GM12878 (cell line): ENCODE measurements around the gene KLHL25. TPM values are rescaled to one million over a fixed set of nuclear protein-coding genes. Genes with fewer than 3 reads are reported as not detected.

Source experiments
- ATAC-seq: fragments of 200-7000 bp; cut with Tn5 transposase; 3 replicates; pipeline ENCODE4 v1.9.1; 2020; ENCODE audit warnings: mild to moderate bottlenecking, moderate library complexity
- BruUV-seq: library from RNA; stranded (reverse); fragments of 400-500 nt; replicated peaks from 2 replicates; lab custom pipeline; 2021; lab: Mats Ljungman, UMichigan
- CTCF ChIA-PET: fragments of 300-600 bp; sonication (Branson Sonifier 250); formaldehyde crosslinking; extraction: SDS; loops from one replicate; lab custom pipeline; 2021; ENCODE audit warnings: inconsistent platforms; lab: Yijun Ruan, JAX
- POLR2A ChIA-PET: fragments of 350-600 bp; formaldehyde crosslinking; extraction: SDS; loops from one replicate; lab custom pipeline; 2021; ENCODE audit warnings: inconsistent platforms; lab: Charles Lee
- RAD21 ChIA-PET: fragments of 300-600 bp; sonication (Branson Sonifier 250); formaldehyde crosslinking; loops from one replicate; lab custom pipeline; 2023; ENCODE audit warnings: antibody characterized with exemption; ENCODE audit not compliant: unreplicated experiment; lab: Charles Lee
- SMC1A ChIA-PET: fragments of 300-600 bp; sonication (Branson Sonifier 250); formaldehyde crosslinking; loops from one replicate; lab custom pipeline; 2023; ENCODE audit not compliant: unreplicated experiment, uncharacterized antibody; lab: Charles Lee
- DNase-seq: peaks from one replicate; pipeline ENCODE4 v3.0.0-alpha.2; 2011; ENCODE audit warnings: low read depth, low spot score
- FAIRE-seq: peaks from 3 replicates; lab custom pipeline; 2011; peaks lifted over from hg19 to GRCh38; lab: Jason Lieb, UNC
- H2AFZ ChIP-seq: 2 replicates; pipeline ENCODE4 v1.6.0; 2011; ENCODE audit warnings: low read depth, low read length, control low read depth; ENCODE audit not compliant: control insufficient read depth
- H3K27ac ChIP-seq: 2 replicates; pipeline ENCODE4 v1.5.1; 2011; ENCODE audit warnings: control low read depth; ENCODE audit not compliant: control insufficient read depth, insufficient read depth
- H3K27me3 ChIP-seq, 2 experiments: replicated peaks in 1 of 2; 2 replicates each; pipeline versions ENCODE4 v1.6.0 to v1.6.1; 2011; ENCODE audit warnings: low read length in 1 of 2; ENCODE audit not compliant: control insufficient read depth in 2 of 2, insufficient read depth in 2 of 2
- H3K36me3 ChIP-seq, 2 experiments: 2 replicates each; pipeline ENCODE4 v1.5.1; 2011; ENCODE audit warnings: low read length in 1 of 2; ENCODE audit not compliant: control insufficient read depth in 2 of 2, insufficient read depth in 2 of 2
- H3K4me1 ChIP-seq: 2 replicates; pipeline ENCODE4 v1.6.1; 2011; ENCODE audit warnings: mild to moderate bottlenecking, low read length, moderate library complexity, mixed read lengths; ENCODE audit not compliant: control insufficient read depth, insufficient read depth
- H3K4me2 ChIP-seq: 2 replicates; pipeline ENCODE4 v1.6.0; 2011; ENCODE audit warnings: control low read depth; ENCODE audit not compliant: control insufficient read depth, insufficient read depth
- H3K4me3 ChIP-seq: fragments of 200-600 bp; sonication (generic); 2 replicates; pipeline ENCODE4 v1.5.1; 2016
- H3K79me2 ChIP-seq: 2 replicates; pipeline ENCODE4 v1.6.0; 2011; ENCODE audit warnings: low read length; ENCODE audit not compliant: control insufficient read depth, insufficient read depth
- H3K9ac ChIP-seq: 2 replicates; pipeline ENCODE4 v1.8.0; 2011; ENCODE audit warnings: low read length, control low read depth, mixed read lengths; ENCODE audit not compliant: control insufficient read depth, insufficient read depth
- H3K9me3 ChIP-seq: replicated peaks from 3 replicates; pipeline ENCODE4 v1.5.1; 2011; ENCODE audit warnings: mild to moderate bottlenecking, low read length; ENCODE audit not compliant: control insufficient read depth, insufficient read depth
- H4K20me1 ChIP-seq: 2 replicates; pipeline ENCODE4 v1.6.0; 2011; ENCODE audit not compliant: control insufficient read depth, insufficient read depth
- ETV6 ChIP-seq, 2 experiments: fragments of 450-650 bp in 1 of 2; IDR thresholded peaks in 1 of 2; conservative IDR thresholded peaks in 1 of 2; 2 replicates each; pipeline ENCODE4 v1.6.1; 2014; ENCODE audit warnings: antibody characterized with exemption in 1 of 2, borderline replicate concordance in 1 of 2, low read depth in 1 of 2, mild to moderate bottlenecking in 1 of 2, moderate library complexity in 1 of 2
- NFIC ChIP-seq: IDR thresholded peaks from 2 replicates; pipeline ENCODE4 v1.6.1; 2012; ENCODE audit warnings: low read depth, mild to moderate bottlenecking, inconsistent platforms, low read length, moderate library complexity
- POLR2AphosphoS5 ChIP-seq: IDR thresholded peaks from 2 replicates; pipeline ENCODE4 v1.6.1; 2011; ENCODE audit warnings: mild to moderate bottlenecking, low read length, inconsistent platforms
- RAD21 ChIP-seq: IDR thresholded peaks from 2 replicates; pipeline ENCODE4 v1.6.1; 2011; ENCODE audit warnings: mild to moderate bottlenecking, low read depth, low read length, moderate library complexity; ENCODE audit not compliant: insufficient read depth
- WGBS: methylation state at CpG from one replicate; pipeline ENCODE4 v1.1.6; 2016; ENCODE audit warnings: low lambda C conversion rate; ENCODE audit not compliant: insufficient replicate concordance, insufficient coverage; ENCODE audit errors: missing lambda C conversion rate; 5-methylcytosine and 5-hydroxymethylcytosine counted together
- in situ Hi-C: fragments of 300-500 bp; cut with MboI; formaldehyde crosslinking; loops from 9 replicates; pipeline ENCODE4 v1.14.3; 2018; ENCODE audit warnings: mixed read lengths
- intact Hi-C: fragments of 100-400 bp; cut with micrococcal nuclease; formaldehyde crosslinking; loops from one replicate; pipeline ENCODE4 v1.14.2; 2022; ENCODE audit not compliant: unreplicated experiment
- polyA plus RNA-seq, 11 experiments: library from polyadenylated mRNA; depleted of rRNA in 4 of 11; unstranded in 6 of 11; stranded (reverse) in 5 of 11; fragments of >200 nt; fragmentation: Nextera tagmentation in 4 of 11; fragmentation: Illumina TruSeq in 1 of 11; extraction: Ambion mirVana in 4 of 11; extraction: Trizol in 1 of 11; gene quantifications; 1 replicate in 1 of 11; 2 replicates in 10 of 11; pipeline versions ENCODE4 v1.2.1 to v1.2.3, GENCODE V29; 2011 to 2016; ENCODE audit warnings: inconsistent platforms in 2 of 11, missing spikeins in 2 of 11, low read depth in 1 of 11
- total RNA-seq, 4 experiments: library from RNA; depleted of rRNA in 3 of 4; stranded (reverse); fragments of >200 nt in 3 of 4; fragmentation: Illumina TruSeq in 1 of 4; extraction: Trizol in 1 of 4; gene quantifications; 2 replicates each; pipeline versions ENCODE4 v1.2.1 to v1.2.3, GENCODE V29; 2013 to 2021
- TF ChIP-seq, protein P1 (sequence below): fragments of 450-650 bp; IDR thresholded peaks from 2 replicates; pipeline ENCODE4 v1.6.1; 2017; ENCODE audit warnings: low read depth, mild to moderate bottlenecking, moderate library complexity
- TF ChIP-seq, protein P2 (sequence below): fragments of 450-650 bp; IDR thresholded peaks from 2 replicates; pipeline ENCODE4 v1.6.1; 2018; ENCODE audit warnings: borderline replicate concordance, mild to moderate bottlenecking; ENCODE audit not compliant: partially characterized antibody
- TF ChIP-seq, protein P3 (sequence below): fragments of 450-650 bp; IDR thresholded peaks from 2 replicates; pipeline ENCODE4 v1.6.1; 2017; ENCODE audit warnings: mild to moderate bottlenecking, moderate library complexity
- TF ChIP-seq, protein P4 (sequence below): fragments of 150-350 bp; IDR thresholded peaks from 2 replicates; pipeline ENCODE4 v1.6.1; 2014; ENCODE audit warnings: mild to moderate bottlenecking, low read depth, low read length

The KLHL25 gene
- total and polyA plus RNA-seq, 10 of the 15 experiments (the other 5 are each of a cell fraction or from before 2014, with no cell fraction given) = 0.04 to 3.0 (median 2.1) TPM; not detected in 1

DNA sequence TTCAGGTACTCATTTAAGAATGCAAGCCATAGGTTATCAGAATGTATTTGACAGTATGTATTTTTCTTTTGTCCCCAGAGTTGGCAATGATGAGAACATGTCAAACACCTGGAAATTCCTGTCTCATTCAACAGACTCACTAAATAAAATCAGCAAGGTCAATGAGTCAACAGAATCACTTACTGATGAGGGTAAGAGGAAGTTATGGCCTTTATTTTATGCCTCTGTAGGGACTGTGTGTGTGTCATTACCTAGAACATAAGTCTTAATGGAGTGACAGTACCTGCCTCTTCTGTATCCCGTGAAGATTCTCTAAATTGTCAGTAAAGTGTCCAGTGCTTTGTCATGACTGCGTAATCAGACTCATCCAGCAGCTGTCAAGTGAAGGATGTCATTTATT is 77.5 kb downstream of the KLHL25 start (continued):
- TF ChIP-seq, protein P1, sequence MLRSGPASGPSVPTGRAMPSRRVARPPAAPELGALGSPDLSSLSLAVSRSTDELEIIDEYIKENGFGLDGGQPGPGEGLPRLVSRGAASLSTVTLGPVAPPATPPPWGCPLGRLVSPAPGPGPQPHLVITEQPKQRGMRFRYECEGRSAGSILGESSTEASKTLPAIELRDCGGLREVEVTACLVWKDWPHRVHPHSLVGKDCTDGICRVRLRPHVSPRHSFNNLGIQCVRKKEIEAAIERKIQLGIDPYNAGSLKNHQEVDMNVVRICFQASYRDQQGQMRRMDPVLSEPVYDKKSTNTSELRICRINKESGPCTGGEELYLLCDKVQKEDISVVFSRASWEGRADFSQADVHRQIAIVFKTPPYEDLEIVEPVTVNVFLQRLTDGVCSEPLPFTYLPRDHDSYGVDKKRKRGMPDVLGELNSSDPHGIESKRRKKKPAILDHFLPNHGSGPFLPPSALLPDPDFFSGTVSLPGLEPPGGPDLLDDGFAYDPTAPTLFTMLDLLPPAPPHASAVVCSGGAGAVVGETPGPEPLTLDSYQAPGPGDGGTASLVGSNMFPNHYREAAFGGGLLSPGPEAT = no peak

DNA sequence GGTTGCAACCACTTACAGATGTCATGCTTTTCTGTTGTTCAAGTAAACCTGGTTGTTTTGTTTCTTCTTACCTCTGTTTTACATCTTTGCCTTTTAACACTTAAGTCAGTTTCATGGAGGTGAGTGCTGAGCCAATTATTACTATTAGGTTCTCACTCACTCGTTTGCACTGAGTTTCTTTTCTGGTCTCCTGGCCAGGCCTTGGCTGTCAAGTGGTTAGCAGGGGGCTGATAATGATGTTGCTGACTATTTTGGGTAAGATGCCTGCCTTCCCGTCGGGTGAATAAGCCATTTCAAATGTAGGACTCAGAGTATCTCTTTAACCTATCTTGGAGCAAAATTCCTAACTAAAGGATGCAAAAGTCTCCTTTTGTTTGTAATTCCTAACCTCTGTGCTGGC is 78.5 kb downstream of the KLHL25 start:
- peak overlapping the region; percentile 82 for H3K27ac ChIP-seq
- DNase-seq (no peak), FAIRE-seq (no peak), ATAC-seq (peak; percentile 33)
- no peak overlapping the region for H2AFZ ChIP-seq
- no peaks in the 10 kb centered on the region for H3K27me3 ChIP-seq
- in situ Hi-C loops = no loop called here
- peak overlapping the region; percentile 3; the same call in 1 of the 2 replicates for H3K4me2 ChIP-seq
- 2% methylated on average over 3 of the region's 3 CpGs for WGBS
- intact Hi-C loops = no loop called here
- H3K79me2 ChIP-seq = peaks cover 19% of the 10 kb centered on the region
- H3K9me3 ChIP-seq = no peaks in the 10 kb centered on the region
- SMC1A ChIA-PET = no interaction called here
- no TSS peak for BruUV-seq
- CTCF ChIA-PET = no interaction called here
- peaks cover 18 to 43% of the 10 kb centered on the region in 2 experiments for H3K36me3 ChIP-seq
- H4K20me1 ChIP-seq = no peaks in the 10 kb centered on the region
- RAD21 ChIA-PET = no interaction called here
- peaks cover 50% of the 10 kb centered on the region for H3K4me1 ChIP-seq
- POLR2A ChIA-PET = no interaction called here
- H3K4me3 ChIP-seq = no peak overlapping the region
- no peak overlapping the region for H3K9ac ChIP-seq
- no peak for TF ChIP-seq RAD21
- TF ChIP-seq NFIC = no peak
- TF ChIP-seq, protein P2, sequence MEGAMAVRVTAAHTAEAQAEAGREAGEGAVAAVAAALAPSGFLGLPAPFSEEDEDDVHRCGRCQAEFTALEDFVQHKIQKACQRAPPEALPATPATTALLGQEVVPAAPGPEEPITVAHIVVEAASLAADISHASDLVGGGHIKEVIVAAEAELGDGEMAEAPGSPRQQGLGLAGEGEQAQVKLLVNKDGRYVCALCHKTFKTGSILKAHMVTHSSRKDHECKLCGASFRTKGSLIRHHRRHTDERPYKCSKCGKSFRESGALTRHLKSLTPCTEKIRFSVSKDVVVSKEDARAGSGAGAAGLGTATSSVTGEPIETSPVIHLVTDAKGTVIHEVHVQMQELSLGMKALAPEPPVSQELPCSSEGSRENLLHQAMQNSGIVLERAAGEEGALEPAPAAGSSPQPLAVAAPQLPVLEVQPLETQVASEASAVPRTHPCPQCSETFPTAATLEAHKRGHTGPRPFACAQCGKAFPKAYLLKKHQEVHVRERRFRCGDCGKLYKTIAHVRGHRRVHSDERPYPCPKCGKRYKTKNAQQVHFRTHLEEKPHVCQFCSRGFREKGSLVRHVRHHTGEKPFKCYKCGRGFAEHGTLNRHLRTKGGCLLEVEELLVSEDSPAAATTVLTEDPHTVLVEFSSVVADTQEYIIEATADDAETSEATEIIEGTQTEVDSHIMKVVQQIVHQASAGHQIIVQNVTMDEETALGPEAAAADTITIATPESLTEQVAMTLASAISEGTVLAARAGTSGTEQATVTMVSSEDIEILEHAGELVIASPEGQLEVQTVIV = no peak
- TF ChIP-seq, protein P3, sequence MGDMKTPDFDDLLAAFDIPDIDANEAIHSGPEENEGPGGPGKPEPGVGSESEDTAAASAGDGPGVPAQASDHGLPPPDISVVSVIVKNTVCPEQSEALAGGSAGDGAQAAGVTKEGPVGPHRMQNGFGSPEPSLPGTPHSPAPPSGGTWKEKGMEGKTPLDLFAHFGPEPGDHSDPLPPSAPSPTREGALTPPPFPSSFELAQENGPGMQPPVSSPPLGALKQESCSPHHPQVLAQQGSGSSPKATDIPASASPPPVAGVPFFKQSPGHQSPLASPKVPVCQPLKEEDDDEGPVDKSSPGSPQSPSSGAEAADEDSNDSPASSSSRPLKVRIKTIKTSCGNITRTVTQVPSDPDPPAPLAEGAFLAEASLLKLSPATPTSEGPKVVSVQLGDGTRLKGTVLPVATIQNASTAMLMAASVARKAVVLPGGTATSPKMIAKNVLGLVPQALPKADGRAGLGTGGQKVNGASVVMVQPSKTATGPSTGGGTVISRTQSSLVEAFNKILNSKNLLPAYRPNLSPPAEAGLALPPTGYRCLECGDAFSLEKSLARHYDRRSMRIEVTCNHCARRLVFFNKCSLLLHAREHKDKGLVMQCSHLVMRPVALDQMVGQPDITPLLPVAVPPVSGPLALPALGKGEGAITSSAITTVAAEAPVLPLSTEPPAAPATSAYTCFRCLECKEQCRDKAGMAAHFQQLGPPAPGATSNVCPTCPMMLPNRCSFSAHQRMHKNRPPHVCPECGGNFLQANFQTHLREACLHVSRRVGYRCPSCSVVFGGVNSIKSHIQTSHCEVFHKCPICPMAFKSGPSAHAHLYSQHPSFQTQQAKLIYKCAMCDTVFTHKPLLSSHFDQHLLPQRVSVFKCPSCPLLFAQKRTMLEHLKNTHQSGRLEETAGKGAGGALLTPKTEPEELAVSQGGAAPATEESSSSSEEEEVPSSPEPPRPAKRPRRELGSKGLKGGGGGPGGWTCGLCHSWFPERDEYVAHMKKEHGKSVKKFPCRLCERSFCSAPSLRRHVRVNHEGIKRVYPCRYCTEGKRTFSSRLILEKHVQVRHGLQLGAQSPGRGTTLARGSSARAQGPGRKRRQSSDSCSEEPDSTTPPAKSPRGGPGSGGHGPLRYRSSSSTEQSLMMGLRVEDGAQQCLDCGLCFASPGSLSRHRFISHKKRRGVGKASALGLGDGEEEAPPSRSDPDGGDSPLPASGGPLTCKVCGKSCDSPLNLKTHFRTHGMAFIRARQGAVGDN = 0 out of 2 replicates have a peak, but pooled peaks have one; percentile 33
- TF ChIP-seq POLR2AphosphoS5 = no peak
- no peak for TF ChIP-seq ETV6 (conservative IDR thresholded peaks at IDR 0.05 in 1 of 2, IDR thresholded peaks at IDR 0.05 in 1 of 2; ENCODE audit: borderline replicate concordance in 1 of 2, low read depth in 1 of 2)
- TF ChIP-seq, protein P4, sequence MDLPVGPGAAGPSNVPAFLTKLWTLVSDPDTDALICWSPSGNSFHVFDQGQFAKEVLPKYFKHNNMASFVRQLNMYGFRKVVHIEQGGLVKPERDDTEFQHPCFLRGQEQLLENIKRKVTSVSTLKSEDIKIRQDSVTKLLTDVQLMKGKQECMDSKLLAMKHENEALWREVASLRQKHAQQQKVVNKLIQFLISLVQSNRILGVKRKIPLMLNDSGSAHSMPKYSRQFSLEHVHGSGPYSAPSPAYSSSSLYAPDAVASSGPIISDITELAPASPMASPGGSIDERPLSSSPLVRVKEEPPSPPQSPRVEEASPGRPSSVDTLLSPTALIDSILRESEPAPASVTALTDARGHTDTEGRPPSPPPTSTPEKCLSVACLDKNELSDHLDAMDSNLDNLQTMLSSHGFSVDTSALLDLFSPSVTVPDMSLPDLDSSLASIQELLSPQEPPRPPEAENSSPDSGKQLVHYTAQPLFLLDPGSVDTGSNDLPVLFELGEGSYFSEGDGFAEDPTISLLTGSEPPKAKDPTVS = no peak
